Fibroblast of lung (primary cell): Measurements from ENCODE around the gene WDR36.

Source experiments
- EZH2 ChIP-seq: IDR thresholded peaks from 2 replicates; pipeline ENCODE4 v1.5.1; 2012; ENCODE audit warnings: low read length, control low read depth, mild to moderate bottlenecking; ENCODE audit errors: missing control alignments
- TF ChIP-seq, protein P1 (sequence below), 2 donors: IDR thresholded peaks in 1 of 2; conservative IDR thresholded peaks in 1 of 2; 1 replicate in 1 of 2; 2 replicates in 1 of 2; pipeline ENCODE4 v1.5.1; 2011 to 2012; ENCODE audit warnings: low read length in 2 of 2, control low read depth in 1 of 2, inconsistent platforms in 1 of 2, low read depth in 1 of 2, mild to moderate bottlenecking in 1 of 2

DNA sequence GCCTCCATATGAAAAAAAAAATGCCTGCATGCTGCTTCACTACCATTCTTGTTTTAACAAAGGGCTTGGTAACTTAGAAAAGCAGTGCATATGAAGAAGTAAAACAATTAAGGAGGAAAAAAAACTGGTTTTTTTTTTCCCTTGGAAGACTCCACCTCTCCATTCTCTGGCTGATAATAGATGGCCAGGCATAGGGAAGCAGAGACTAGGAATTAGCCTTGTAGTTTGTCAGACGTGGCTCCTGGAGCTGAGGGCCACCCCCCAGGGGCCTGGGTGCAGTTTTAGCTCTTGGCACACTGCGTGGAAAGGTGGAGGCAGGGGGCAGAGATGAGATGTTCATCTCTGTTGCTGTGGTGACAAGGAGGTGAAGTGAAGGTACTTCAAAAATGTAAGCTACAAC lies 42.7 kb downstream of the WDR36 start:
- TF ChIP-seq, protein P1, sequence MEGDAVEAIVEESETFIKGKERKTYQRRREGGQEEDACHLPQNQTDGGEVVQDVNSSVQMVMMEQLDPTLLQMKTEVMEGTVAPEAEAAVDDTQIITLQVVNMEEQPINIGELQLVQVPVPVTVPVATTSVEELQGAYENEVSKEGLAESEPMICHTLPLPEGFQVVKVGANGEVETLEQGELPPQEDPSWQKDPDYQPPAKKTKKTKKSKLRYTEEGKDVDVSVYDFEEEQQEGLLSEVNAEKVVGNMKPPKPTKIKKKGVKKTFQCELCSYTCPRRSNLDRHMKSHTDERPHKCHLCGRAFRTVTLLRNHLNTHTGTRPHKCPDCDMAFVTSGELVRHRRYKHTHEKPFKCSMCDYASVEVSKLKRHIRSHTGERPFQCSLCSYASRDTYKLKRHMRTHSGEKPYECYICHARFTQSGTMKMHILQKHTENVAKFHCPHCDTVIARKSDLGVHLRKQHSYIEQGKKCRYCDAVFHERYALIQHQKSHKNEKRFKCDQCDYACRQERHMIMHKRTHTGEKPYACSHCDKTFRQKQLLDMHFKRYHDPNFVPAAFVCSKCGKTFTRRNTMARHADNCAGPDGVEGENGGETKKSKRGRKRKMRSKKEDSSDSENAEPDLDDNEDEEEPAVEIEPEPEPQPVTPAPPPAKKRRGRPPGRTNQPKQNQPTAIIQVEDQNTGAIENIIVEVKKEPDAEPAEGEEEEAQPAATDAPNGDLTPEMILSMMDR (conservative IDR thresholded peaks at IDR 0.05 in 1 of 2, IDR thresholded peaks at IDR 0.05 in 1 of 2; ENCODE audit: low read depth in 1 of 2, low read length in 2 of 2): no peak
- no peak for TF ChIP-seq EZH2
